Effector CD8-positive, alpha-beta T cell (primary cell): ENCODE measurements around the gene RNF223.

Experiments
- DNase-seq: peaks from one replicate; lab custom pipeline; 2025; lab: John Stamatoyannopoulos, UW

RNF223 gene

GRCh38 chr1:1046243-1046642, 27.9 kb downstream of the RNF223 start:
- DNase-seq = no peak

GRCh38 chr1:1045129-1045528, 29.0 kb downstream of the RNF223 start:
- no peak for DNase-seq

GRCh38 chr1:1044455-1045078, 29.5 kb downstream of the RNF223 start:
- DNase-seq = no peak

- DNase-seq = no peak
These were observed 30.2 kb downstream of the RNF223 start for GRCh38 chr1:1043921-1044320.

GRCh38 chr1:1043411-1043810, 30.7 kb downstream of the RNF223 start:
- no peak for DNase-seq

GRCh38 chr1:1042835-1043234, 31.3 kb downstream of the RNF223 start:
- no peak for DNase-seq

- peak; percentile 8 for DNase-seq
These were observed 32.2 kb downstream of the RNF223 start for GRCh38 chr1:1041873-1042272.

GRCh38 chr1:1041092-1041523, 33.0 kb downstream of the RNF223 start:
- peak; percentile 34 for DNase-seq

- DNase-seq = peak; percentile 79
These were observed 33.8 kb downstream of the RNF223 start for GRCh38 chr1:1040004-1040991.

GRCh38 chr1:1039145-1039910, 34.8 kb downstream of the RNF223 start:
- DNase-seq = no peak

- DNase-seq = no peak
These were observed 35.4 kb downstream of the RNF223 start for GRCh38 chr1:1038694-1039093.

GRCh38 chr1:1037366-1038327, 36.5 kb downstream of the RNF223 start:
- DNase-seq = no peak

- no peak for DNase-seq
These were observed 38.7 kb downstream of the RNF223 start for GRCh38 chr1:1035291-1035943.

- no peak for DNase-seq
These were observed 39.7 kb downstream of the RNF223 start for GRCh38 chr1:1034439-1034781.

GRCh38 chr1:1033731-1034438, 40.2 kb downstream of the RNF223 start:
- DNase-seq = no peak

GRCh38 chr1:1033009-1033587, 41.0 kb downstream of the RNF223 start:
- peak; percentile 89 for DNase-seq

GRCh38 chr1:1032424-1032823, 41.7 kb downstream of the RNF223 start:
- no peak for DNase-seq

- DNase-seq = no peak
These were observed 42.4 kb downstream of the RNF223 start for GRCh38 chr1:1031659-1032235.
